T-cell (primary cell): ENCODE data around the gene TSPYL4. TPM values are rescaled to one million over a fixed set of nuclear protein-coding genes. Genes with fewer than 3 reads are reported as not detected.

ENCODE experiments used
- total RNA-seq, 35 experiments: library from RNA in 6 of 35; stranded (reverse) in 6 of 35; fragments of 120-200 nt in 1 of 35; gene quantifications; one replicate each; pipeline versions ENCODE4 v1.2.1 to v1.2.4 and lab custom pipeline; 2013 to 2026

The TSPYL4 gene
- total RNA-seq, 5 donors from 2014 or later (not counting 1 experiment from before 2014, with no cell fraction given): 18.6 to 60.2 (median 22.4) TPM

Other genes starting within 250 kb of the TSPYL4 start
- gene FRK, start 193.2 kb downstream of the TSPYL4 start, total RNA-seq: under 1 TPM; 0.02 to 0.07 (median 0.06) TPM
- gene NT5DC1, start 153.2 kb downstream of the TSPYL4 start, total RNA-seq: 10 to 100 TPM; 33.8 to 47.3 (median 38.1) TPM
- not detected for gene COL10A1, start 127.9 kb downstream of the TSPYL4 start, total RNA-seq
- gene TSPYL1, start 25.9 kb upstream of the TSPYL4 start, total RNA-seq: 100 to 1,000 TPM in 2 of 5 donors, 10 to 100 TPM in 3; 83.4 to 215 (median 86.8) TPM
- gene DSE, start 116.9 kb upstream of the TSPYL4 start, total RNA-seq: 1 to 10 TPM; 5.9 to 9.3 (median 7.4) TPM
- 10 to 100 TPM in 1 of 5 donors, 1 to 10 TPM in 3, under 1 TPM in 1; 0.53 to 15.4 (median 3.8) TPM for gene CALHM6, start 207.3 kb upstream of the TSPYL4 start, total RNA-seq